KMS-11 (cell line): ENCODE data around the gene TAT.
"Not testable (repeated sequence)": the region's sequence is repeated elsewhere in the genome, so short reads cannot be mapped to it uniquely, and the experiment has no call there.

Experiments used
- H2AFZ ChIP-seq: fragments of 200-600 bp; sonication (generic); 2 replicates; pipeline ENCODE4 v1.6.1; 2016; ENCODE audit warnings: antibody characterized with exemption, mixed run types, low read depth
- H3K27ac ChIP-seq: fragments of 200-600 bp; sonication (generic); 2 replicates; pipeline ENCODE4 v1.6.1; 2016; ENCODE audit warnings: mild to moderate bottlenecking, mixed run types
- H3K27me3 ChIP-seq: fragments of 200-600 bp; sonication (generic); 2 replicates; pipeline ENCODE4 v1.6.1; 2017; ENCODE audit warnings: mild to moderate bottlenecking, low read depth, mixed run types, moderate library complexity; ENCODE audit not compliant: insufficient read depth
- H3K36me3 ChIP-seq: fragments of 200-600 bp; sonication (generic); 2 replicates; pipeline ENCODE4 v1.6.1; 2017; ENCODE audit warnings: mild to moderate bottlenecking, mixed run types; ENCODE audit not compliant: insufficient read depth
- H3K4me1 ChIP-seq: fragments of 200-600 bp; sonication (generic); 2 replicates; pipeline ENCODE4 v1.6.1; 2016; ENCODE audit warnings: mild to moderate bottlenecking, low read depth, mixed run types; ENCODE audit not compliant: poor library complexity, severe bottlenecking
- H3K4me2 ChIP-seq: fragments of 200-600 bp; sonication (generic); 2 replicates; pipeline ENCODE4 v1.7.0; 2016; ENCODE audit warnings: mild to moderate bottlenecking, mixed run types
- H3K4me3 ChIP-seq: fragments of 200-600 bp; sonication (generic); IDR thresholded peaks from 2 replicates; pipeline ENCODE4 v1.6.1; 2017; ENCODE audit warnings: low read depth, low read length, mixed read lengths; ENCODE audit not compliant: insufficient read depth
- H3K79me2 ChIP-seq: fragments of 200-600 bp; sonication (generic); 2 replicates; pipeline ENCODE4 v1.6.1; 2016; ENCODE audit warnings: low read depth, mixed run types; ENCODE audit not compliant: insufficient read depth
- H3K9ac ChIP-seq: fragments of 200-600 bp; sonication (generic); 2 replicates; pipeline ENCODE4 v1.6.1; 2016; ENCODE audit warnings: mild to moderate bottlenecking, mixed run types
- H4K20me1 ChIP-seq: fragments of 200-600 bp; sonication (generic); 2 replicates; pipeline ENCODE4 v1.6.1; 2016; ENCODE audit warnings: mild to moderate bottlenecking, mixed run types; ENCODE audit not compliant: insufficient read depth
- TF ChIP-seq, protein P1 (sequence below): fragments of 200-600 bp; sonication (generic); conservative IDR thresholded peaks from 2 replicates; pipeline ENCODE4 v1.6.1; 2017; ENCODE audit warnings: low read depth, mild to moderate bottlenecking, antibody characterized with exemption, low read length, moderate library complexity, mixed read lengths

Gene TAT

DNA sequence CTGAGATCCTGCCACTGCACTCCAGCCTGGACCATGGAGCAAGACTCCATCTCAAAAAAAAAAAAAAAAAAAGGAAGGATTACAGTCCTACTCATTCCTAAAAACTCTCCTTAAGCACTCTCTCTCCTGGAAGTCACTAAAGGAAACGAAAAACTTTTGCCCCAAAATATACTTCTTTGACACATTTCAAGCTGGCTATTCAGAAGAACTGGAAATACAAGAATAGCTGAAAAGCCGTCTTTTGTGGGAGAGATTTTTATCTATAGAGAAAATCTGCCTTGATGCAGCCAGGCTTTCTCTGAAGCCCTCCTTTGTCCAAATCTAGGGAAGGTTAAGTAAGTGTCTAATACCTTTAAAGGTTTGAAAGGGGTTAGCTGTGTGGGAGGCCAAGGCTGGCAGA, 32.2 kb upstream of the TAT start:
- Histone ChIP-seq H3K9ac (no peak overlapping the region), H3K4me1 (no peaks in the 10 kb centered on the region), H3K36me3 (no peaks in the 10 kb centered on the region), H3K27ac (no peak overlapping the region), H3K79me2 (no peaks in the 10 kb centered on the region), H4K20me1 (no peaks in the 10 kb centered on the region), H3K27me3 (no peaks in the 10 kb centered on the region), H3K4me3 (no peak overlapping the region), H2AFZ (no peak overlapping the region), H3K4me2 (no peak overlapping the region)
- TF ChIP-seq, protein P1, sequence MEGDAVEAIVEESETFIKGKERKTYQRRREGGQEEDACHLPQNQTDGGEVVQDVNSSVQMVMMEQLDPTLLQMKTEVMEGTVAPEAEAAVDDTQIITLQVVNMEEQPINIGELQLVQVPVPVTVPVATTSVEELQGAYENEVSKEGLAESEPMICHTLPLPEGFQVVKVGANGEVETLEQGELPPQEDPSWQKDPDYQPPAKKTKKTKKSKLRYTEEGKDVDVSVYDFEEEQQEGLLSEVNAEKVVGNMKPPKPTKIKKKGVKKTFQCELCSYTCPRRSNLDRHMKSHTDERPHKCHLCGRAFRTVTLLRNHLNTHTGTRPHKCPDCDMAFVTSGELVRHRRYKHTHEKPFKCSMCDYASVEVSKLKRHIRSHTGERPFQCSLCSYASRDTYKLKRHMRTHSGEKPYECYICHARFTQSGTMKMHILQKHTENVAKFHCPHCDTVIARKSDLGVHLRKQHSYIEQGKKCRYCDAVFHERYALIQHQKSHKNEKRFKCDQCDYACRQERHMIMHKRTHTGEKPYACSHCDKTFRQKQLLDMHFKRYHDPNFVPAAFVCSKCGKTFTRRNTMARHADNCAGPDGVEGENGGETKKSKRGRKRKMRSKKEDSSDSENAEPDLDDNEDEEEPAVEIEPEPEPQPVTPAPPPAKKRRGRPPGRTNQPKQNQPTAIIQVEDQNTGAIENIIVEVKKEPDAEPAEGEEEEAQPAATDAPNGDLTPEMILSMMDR = no peak

DNA sequence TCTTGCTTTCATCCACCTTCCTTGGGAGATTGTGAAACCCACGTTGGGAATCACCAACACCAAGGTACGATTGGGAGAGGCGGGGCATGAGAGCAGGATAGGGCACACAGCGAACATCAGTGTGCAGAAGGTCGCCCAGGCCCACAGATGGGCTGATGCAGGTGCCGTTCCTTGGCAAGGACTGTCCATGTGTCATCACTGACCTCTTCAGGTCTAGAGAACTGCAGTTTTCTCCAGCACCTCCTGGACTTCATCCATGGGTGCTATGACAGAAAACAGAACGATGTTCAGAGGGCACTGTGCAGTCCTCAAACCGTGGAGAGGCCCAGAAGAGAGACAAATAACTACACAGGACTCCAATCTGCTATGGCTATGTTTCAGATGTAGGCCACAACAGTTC, 23.9 kb upstream of the TAT start:
- H3K79me2 ChIP-seq = no peaks in the 10 kb centered on the region
- H3K9ac ChIP-seq = no peak overlapping the region
- no peak overlapping the region for H3K4me3 ChIP-seq
- no peaks in the 10 kb centered on the region for H4K20me1 ChIP-seq
- H2AFZ ChIP-seq = no peak overlapping the region
- TF ChIP-seq, protein P1 = no peak
- H3K36me3 ChIP-seq = no peaks in the 10 kb centered on the region
- H3K4me1 ChIP-seq = no peaks in the 10 kb centered on the region
- no peak overlapping the region for H3K4me2 ChIP-seq
- no peaks in the 10 kb centered on the region for H3K27me3 ChIP-seq
- H3K27ac ChIP-seq = no peak overlapping the region

DNA sequence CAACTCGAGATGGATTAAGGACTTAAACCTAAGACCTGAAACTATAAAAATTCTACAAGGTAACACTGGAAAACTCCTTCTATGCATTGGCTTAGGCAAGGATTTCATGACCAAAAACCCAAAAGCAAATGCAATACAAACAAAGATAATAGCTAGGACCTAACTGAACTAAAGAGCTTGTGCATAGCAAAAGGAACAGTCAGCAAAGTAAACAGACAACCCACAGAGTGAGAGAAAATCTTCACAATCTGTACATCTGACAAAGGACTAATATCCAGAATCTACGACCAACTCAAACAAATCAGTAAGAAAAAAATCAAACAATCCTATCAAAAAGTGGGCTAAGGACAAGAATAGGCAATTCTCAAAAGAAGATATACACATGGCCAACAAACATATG, 21.5 kb upstream of the TAT start:
- H3K9ac ChIP-seq, H4K20me1 ChIP-seq, H3K79me2 ChIP-seq, H3K27ac ChIP-seq, H3K4me3 ChIP-seq, H3K27me3 ChIP-seq, H3K4me2 ChIP-seq, H2AFZ ChIP-seq, H3K4me1 ChIP-seq, H3K36me3 ChIP-seq: not testable (repeated sequence)

DNA sequence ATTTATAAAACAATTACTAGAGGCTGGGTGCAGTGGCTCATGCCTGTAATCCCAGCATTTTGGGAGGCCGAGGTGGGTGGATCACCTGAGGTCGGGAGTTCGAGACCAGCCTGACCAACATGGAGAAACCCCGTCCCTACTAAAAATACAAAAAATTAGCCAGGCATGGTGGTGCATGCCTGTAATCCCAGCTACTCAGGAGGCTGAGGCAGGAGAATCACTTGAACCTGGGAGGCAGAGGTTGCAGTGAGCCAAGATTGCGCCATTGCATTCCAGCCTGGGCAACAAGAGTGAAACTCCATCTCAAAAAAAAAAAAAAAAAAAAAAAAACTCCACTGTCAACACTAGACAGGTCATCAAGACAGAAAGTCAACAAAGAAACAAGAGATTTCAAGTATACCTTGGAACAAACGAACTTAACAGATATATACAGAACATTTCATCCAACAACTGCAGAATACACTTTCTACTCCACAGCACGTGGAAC, 18.5 kb upstream of the TAT start:
- not testable (repeated sequence) for H3K27me3 ChIP-seq, H3K36me3 ChIP-seq, H4K20me1 ChIP-seq, H3K79me2 ChIP-seq, H3K4me3 ChIP-seq, H3K27ac ChIP-seq, H3K4me2 ChIP-seq, H3K9ac ChIP-seq, H3K4me1 ChIP-seq, H2AFZ ChIP-seq

DNA sequence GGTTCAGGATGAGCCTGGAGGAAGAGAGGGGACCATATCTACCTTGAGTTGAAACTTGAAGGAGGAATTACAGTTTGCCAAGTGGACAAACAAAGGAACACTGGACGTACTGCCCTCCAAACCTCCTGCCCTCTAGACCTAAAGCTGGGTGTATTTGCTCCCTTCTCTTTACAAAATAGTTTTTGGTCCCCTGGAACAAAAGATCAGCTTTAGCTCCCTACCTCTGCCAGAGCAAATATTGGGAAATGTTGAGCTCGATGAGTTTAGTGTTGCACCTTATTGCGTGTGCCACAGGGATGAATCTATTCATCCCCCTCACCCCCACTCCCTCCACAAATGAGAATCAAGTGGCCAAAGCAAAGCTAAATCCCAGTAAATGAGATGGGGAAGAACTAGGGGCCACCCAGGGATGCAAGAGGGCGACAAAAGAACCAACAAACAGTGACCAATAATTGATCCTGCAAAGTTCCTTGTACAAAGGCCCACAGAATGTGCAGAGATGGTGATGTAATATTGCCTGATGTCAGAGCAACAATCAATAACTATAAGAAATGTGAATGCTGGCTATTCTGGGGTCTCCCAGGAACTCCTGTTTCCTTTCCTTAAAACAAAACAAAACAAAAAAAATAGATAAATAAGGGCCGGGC, 17.2 kb upstream of the TAT start:
- no peaks in the 10 kb centered on the region for H3K27me3 ChIP-seq
- H3K4me1 ChIP-seq = no peaks in the 10 kb centered on the region
- H3K4me2 ChIP-seq = no peak overlapping the region
- no peaks in the 10 kb centered on the region for H3K79me2 ChIP-seq
- TF ChIP-seq, protein P1 = no peak
- H3K36me3 ChIP-seq = no peaks in the 10 kb centered on the region
- H3K4me3 ChIP-seq = no peak overlapping the region
- H3K27ac ChIP-seq = no peak overlapping the region
- no peak overlapping the region for H3K9ac ChIP-seq
- no peak overlapping the region for H2AFZ ChIP-seq
- no peaks in the 10 kb centered on the region for H4K20me1 ChIP-seq
